ENCODE measurements around the gene COQ2. TPM values are rescaled to one million over a fixed set of nuclear protein-coding genes. Genes with fewer than 3 reads are reported as not detected.
"Not testable (repeated sequence)": the region's sequence is repeated elsewhere in the genome, so short reads cannot be mapped to it uniquely, and the experiment has no call there.

COQ2 gene
- total and polyA plus RNA-seq, 12 donors: 10.5 to 32.8 (median 25.9) TPM

DNA sequence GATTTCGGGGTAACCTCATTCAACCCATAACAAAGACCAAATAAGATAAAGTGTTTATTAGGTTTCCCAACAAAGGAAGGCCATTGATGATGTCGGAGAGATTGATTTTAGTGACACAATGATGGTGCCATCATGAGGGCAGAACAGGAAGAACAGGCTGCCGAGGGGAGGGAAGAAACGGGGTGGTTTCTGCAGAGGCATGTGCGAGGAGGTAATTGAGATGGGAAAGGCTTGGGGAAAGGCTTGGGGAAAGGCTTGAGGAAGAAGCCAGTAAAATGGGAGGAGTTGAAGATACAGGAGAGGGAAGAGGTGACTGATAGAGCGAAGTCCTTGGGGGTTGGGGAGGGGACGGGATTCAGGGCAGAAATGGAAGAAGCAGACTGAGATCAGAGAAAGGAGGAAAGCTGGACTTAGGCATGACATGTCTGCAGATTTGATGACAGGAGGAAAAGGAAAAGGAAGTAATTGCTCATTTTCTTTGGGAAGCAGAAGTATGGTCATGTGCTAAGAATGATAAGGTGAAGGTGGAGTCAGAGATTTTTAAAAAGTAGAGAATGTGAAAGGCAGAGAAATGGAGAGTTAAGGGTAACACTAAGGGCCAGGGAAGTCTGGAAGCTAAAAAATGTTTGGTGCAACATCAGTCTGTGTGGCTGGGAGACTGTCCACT lies 44.1 kb upstream of the COQ2 start:
- no peak for DNase-seq
- Histone ChIP-seq H3K27me3 (peaks cover 0 to 43% (median 9%) of the 10 kb centered on the region in 7 donors), H3K9me3 (no peaks in the 10 kb centered on the region), H3K4me3 (no peak overlapping the region), H3K36me3 (no peaks in the 10 kb centered on the region), H3K27ac (no peak overlapping the region), H3K4me1 (peaks cover 0 to 34% (median 0%) of the 10 kb centered on the region in 9 donors)
- intact Hi-C loops (cut with DNase I): no loop called here
- 25 to 33% methylated on average over 7 of the region's 7 CpGs for WGBS, 2 donors
- no peak for ATAC-seq
- TF ChIP-seq, protein P1, sequence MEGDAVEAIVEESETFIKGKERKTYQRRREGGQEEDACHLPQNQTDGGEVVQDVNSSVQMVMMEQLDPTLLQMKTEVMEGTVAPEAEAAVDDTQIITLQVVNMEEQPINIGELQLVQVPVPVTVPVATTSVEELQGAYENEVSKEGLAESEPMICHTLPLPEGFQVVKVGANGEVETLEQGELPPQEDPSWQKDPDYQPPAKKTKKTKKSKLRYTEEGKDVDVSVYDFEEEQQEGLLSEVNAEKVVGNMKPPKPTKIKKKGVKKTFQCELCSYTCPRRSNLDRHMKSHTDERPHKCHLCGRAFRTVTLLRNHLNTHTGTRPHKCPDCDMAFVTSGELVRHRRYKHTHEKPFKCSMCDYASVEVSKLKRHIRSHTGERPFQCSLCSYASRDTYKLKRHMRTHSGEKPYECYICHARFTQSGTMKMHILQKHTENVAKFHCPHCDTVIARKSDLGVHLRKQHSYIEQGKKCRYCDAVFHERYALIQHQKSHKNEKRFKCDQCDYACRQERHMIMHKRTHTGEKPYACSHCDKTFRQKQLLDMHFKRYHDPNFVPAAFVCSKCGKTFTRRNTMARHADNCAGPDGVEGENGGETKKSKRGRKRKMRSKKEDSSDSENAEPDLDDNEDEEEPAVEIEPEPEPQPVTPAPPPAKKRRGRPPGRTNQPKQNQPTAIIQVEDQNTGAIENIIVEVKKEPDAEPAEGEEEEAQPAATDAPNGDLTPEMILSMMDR (IDR thresholded peaks at IDR 0.05): peak in 1 of 9 donors; percentile 30

DNA sequence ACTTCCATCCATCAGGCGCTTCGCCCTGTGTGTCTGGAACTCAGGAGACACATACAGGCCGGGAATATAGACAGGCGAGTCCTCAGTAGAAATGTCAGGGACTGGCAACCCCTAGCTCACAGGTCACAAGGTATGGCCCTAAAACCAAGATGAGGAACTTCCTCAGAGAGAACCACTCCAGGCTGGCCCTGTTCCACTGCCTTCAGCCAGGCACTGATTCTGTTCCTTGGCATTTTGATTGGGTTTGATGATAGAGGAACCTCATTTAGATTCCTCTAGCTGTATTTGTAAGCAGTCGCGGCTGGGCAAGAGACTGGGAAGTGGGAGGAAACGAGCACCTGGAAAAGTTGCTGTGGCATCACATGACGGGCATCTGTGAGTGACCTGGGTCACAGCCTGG lies 41.9 kb upstream of the COQ2 start:
- ATAC-seq (no peak), DNase-seq (no peak)
- no peaks in the 10 kb centered on the region for H3K9me3 ChIP-seq
- peaks cover 0 to 32% (median 0%) of the 10 kb centered on the region in 7 donors for H3K27me3 ChIP-seq
- H3K4me3 ChIP-seq: no peak overlapping the region
- TF ChIP-seq, protein P1 (IDR thresholded peaks at IDR 0.05): no peak
- WGBS, 2 donors: 89 to 92% methylated on average over 8 of the region's 8 CpGs
- H3K4me1 ChIP-seq: peaks cover 0 to 28% (median 0%) of the 10 kb centered on the region in 9 donors
- H3K27ac ChIP-seq: no peak overlapping the region
- intact Hi-C loops (cut with DNase I): no loop called here
- no peaks in the 10 kb centered on the region for H3K36me3 ChIP-seq

DNA sequence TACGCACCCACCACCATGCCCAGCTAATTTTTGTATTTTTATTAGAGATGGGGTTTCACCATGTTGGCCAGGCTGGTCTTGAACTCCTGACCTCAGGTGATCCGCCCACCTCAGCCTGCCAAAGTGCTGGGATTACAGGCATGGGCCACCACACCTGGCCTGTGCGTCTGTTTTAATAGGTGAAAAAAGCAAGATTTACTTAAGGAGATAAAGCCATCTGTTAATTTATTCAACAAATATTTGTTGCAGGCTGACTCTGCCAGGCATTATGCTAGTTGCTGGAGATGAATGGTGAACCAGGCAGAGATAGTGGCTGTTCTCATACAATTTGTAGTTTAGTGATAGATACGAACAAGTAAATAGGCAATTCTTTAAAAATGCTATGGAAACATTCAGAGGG lies 40.7 kb upstream of the COQ2 start:
- Histone ChIP-seq H3K27me3 (peaks cover 0 to 29% (median 0%) of the 10 kb centered on the region in 7 donors), H3K4me1 (peaks cover 0 to 37% (median 0%) of the 10 kb centered on the region in 9 donors)
- H3K9me3 ChIP-seq; H3K27ac ChIP-seq; DNase-seq; intact Hi-C loops (cut with DNase I); H3K4me3 ChIP-seq; ATAC-seq; H3K36me3 ChIP-seq: not testable (repeated sequence)
- 87 to 88% methylated on average over 4 of the region's 4 CpGs for WGBS, 2 donors

DNA sequence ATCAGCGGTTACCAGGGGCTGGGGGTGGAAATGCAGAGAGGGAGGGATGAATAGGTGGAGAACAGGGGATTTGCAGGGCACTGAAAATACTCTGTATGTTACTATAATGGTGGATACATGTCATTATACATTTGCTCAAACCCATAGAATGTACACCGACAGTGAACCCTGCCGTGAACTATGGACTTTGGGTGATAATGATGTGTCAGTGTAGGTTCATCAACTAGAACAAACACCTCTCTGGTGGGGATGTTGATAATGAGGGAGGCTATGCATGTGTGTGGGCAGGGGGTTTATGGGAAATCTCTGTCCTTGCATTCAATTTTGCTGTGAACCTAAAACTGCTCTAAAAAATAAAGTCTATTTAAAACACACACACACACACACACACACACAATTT lies 38.5 kb upstream of the COQ2 start:
- Histone ChIP-seq H3K4me1 (peaks cover 0 to 32% (median 0%) of the 10 kb centered on the region in 9 donors), H3K9me3 (no peaks in the 10 kb centered on the region), H3K36me3 (no peaks in the 10 kb centered on the region), H3K27ac (peak overlapping the region in 1 of 10 donors; percentile 58), H3K27me3 (peaks cover 0 to 15% (median 0%) of the 10 kb centered on the region in 7 donors), H3K4me3 (no peak overlapping the region)
- 81% methylated on average over 3 of the region's 3 CpGs for WGBS, 2 donors
- ATAC-seq (no peak), DNase-seq (no peak)
- TF ChIP-seq, protein P1 (IDR thresholded peaks at IDR 0.05): no peak
- intact Hi-C loops (cut with DNase I): no loop called here

DNA sequence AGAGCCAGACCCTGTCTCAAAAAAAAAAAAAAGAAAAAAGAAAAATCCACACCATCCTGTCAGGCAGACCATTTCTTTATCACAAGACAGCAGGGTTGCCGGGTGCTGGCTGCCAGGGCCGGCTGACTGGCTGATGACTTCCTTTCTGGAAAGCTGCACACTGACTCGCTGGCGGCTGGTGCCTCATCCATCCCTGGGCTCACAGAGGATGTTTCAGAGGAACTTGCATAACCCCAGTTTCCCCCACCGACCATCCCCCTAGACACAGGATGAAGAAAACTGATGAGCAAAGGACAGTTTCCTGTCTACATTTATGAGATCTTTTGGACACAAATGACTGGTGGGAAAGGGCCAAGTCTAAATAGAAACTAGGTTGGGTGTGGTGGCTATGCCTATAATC lies 36.0 kb upstream of the COQ2 start:
- H3K27ac ChIP-seq: peak overlapping the region in 1 of 10 donors; percentile 77
- TF ChIP-seq, protein P1 (IDR thresholded peaks at IDR 0.05): no peak
- peaks cover 0 to 9% (median 0%) of the 10 kb centered on the region in 9 donors for H3K36me3 ChIP-seq
- ATAC-seq (peak; percentile 37 to 81 (median 64)), DNase-seq (peak; percentile 45)
- peaks cover 0 to 32% (median 0%) of the 10 kb centered on the region in 9 donors for H3K4me1 ChIP-seq
- WGBS, 2 donors: 39 to 60% methylated on average over 5 of the region's 5 CpGs
- no peaks in the 10 kb centered on the region for H3K9me3 ChIP-seq
- H3K4me3 ChIP-seq: no peak overlapping the region
- intact Hi-C loops (cut with DNase I): no loop called here
- H3K27me3 ChIP-seq: peaks cover 0 to 12% (median 0%) of the 10 kb centered on the region in 7 donors
